MM.1S (cell line): ENCODE measurements around the gene HNF4A.

Experiments
- CTCF ChIP-seq: fragments of 300-600 bp; sonication (generic); IDR thresholded peaks from 2 replicates; pipeline ENCODE4 v1.5.1; 2016; ENCODE audit warnings: antibody characterized with exemption, low read length, mixed read lengths
- EZH2 ChIP-seq: fragments of 300-600 bp; sonication (generic); optimal IDR thresholded peaks from 2 replicates; pipeline ENCODE3; 2017; ENCODE audit warnings: low read depth, mild to moderate bottlenecking, antibody characterized with exemption, low read length, mixed read lengths
- EZH2phosphoT487 ChIP-seq: fragments of 300-600 bp; sonication (generic); IDR thresholded peaks from 2 replicates; pipeline ENCODE4 v1.6.1; 2018; ENCODE audit warnings: antibody characterized with exemption, low read length

- TF ChIP-seq CTCF (no peak), EZH2 (no peak), EZH2phosphoT487 (no peak)
Measured at GRCh38 chr20:44411020-44411756, 55.7 kb downstream of the HNF4A start.
